Right cardiac atrium (tissue), 5 donors: ENCODE results near the gene SMTN. TPM values are rescaled to one million over a fixed set of nuclear protein-coding genes. Genes with fewer than 3 reads are reported as not detected.
A peak's percentile ranks its signal among the peaks of the same experiment; 100 is the strongest.

Experiments used
- ATAC-seq, 2 donors: fragments of 200-7000 bp; cut with Tn5 transposase; one replicate each; pipeline versions ENCODE4 v1.8.0 to v1.9.1; 2020; ENCODE audit warnings: moderate library complexity in 2 of 2, mild to moderate bottlenecking in 1 of 2
- DNase-seq, 3 donors: peaks; one replicate each; pipeline ENCODE4 v3.0.0-alpha.2; 2020
- H3K27ac ChIP-seq: one replicate; pipeline ENCODE4 v1.5.1; 2013; ENCODE audit warnings: mild to moderate bottlenecking, low read length, control low read depth, moderate library complexity
- H3K27me3 ChIP-seq: one replicate; pipeline ENCODE4 v1.6.1; 2013; ENCODE audit not compliant: control insufficient read depth, insufficient read depth
- H3K4me1 ChIP-seq: one replicate; pipeline ENCODE4 v1.6.1; 2013; ENCODE audit warnings: low read length; ENCODE audit not compliant: control insufficient read depth, insufficient read depth
- H3K4me3 ChIP-seq: one replicate; pipeline ENCODE4 v1.5.1; 2013; ENCODE audit warnings: low read length, control low read depth
- H3K9me3 ChIP-seq: one replicate; pipeline ENCODE4 v1.6.1; 2013; ENCODE audit warnings: low read length; ENCODE audit not compliant: control insufficient read depth
- WGBS: extraction: QIAGEN DNeasy Blood & Tissue Kit; methylation state at CpG from one replicate; pipeline ENCODE4 v1.1.7; 2013; 5-methylcytosine and 5-hydroxymethylcytosine counted together
- intact Hi-C, 4 donors: fragments of 100-400 bp; cut with DNase I; formaldehyde crosslinking; loops; one replicate each; pipeline versions ENCODE4 v1.11.0 to v1.14.0; 2022 to 2023
- polyA plus RNA-seq: library from polyadenylated mRNA; stranded (reverse); fragments of 200-250 nt; gene quantifications from one replicate; pipeline ENCODE4 v1.2.3, GENCODE V29; 2013
- total RNA-seq, 4 donors: library from RNA; stranded (reverse); fragmentation: NEBNext Ultra II Directional; extraction: Animal tissue kit (Norgen Biotek cat#: 25700); gene quantifications; one replicate each; pipeline ENCODE4 v1.2.1, GENCODE V29; 2021
- donor health status: healthy with polysubstance abuse.
- donor health status: DM: no; HTN: yes; CAD: no.
- donor health status: DM: no; HTN: no; CAD: no.
- donor health status: DM: no; HTN: yes; CAD: no; lungs with severe emphysema.
- donor health status: DM: yes; HTN: yes; CAD: no.

SMTN gene
- total and polyA plus RNA-seq, 5 donors: 156 to 233 (median 211) TPM

DNA sequence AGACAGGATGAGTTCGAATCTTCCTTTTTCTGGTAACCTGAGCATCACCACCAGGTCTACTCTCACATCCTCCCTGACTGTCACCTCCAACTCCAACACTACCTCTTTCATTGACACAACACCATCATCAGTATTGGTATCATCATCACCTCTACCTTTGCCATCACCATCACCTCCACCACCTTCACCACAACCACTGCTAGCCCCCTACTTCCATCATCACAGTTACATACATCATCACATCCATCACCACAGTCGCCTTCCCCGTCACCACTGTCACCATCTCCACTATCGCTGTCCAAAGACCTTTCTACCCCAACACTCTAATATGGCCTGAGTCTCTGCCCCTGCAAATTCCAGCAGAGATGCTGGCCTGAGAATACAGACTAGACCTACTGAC lies 40.3 kb downstream of the SMTN start:
- WGBS: 91% methylated on average over 4 of the region's 4 CpGs
- H3K4me3 ChIP-seq: no peak overlapping the region
- peak overlapping the region; percentile 91 for H3K27ac ChIP-seq
- intact Hi-C loops: no loop called here
- peaks cover 9% of the 10 kb centered on the region for H3K4me1 ChIP-seq
- ATAC-seq (no peak), DNase-seq (no peak)
- no peaks in the 10 kb centered on the region for H3K9me3 ChIP-seq
- H3K27me3 ChIP-seq: no peaks in the 10 kb centered on the region

DNA sequence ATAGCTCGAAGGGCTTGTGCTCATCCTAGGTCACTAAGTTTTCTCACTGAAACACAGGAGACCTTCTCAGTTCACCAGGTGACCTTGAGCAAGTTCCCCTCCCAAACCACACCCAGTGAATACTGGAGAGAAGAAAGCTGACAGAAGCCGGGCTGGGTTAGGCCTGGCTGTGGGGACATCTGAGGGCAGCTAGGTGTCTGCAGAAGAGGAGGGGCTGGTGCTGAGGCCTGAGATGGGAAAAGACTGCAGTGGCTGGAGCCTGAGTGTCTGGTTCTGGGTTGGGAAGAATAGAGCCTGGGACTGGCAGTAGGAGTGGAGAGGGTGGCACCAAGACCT lies 41.0 kb downstream of the SMTN start:
- Histone ChIP-seq H3K27ac (peak overlapping the region; percentile 91), H3K9me3 (no peaks in the 10 kb centered on the region), H3K4me3 (no peak overlapping the region), H3K4me1 (peaks cover 9% of the 10 kb centered on the region), H3K27me3 (no peaks in the 10 kb centered on the region)
- intact Hi-C loops: no loop called here
- ATAC-seq: peak; percentile 55 to 66
- no peak for DNase-seq
- WGBS: 65% methylated on average over 2 of the region's 2 CpGs

DNA sequence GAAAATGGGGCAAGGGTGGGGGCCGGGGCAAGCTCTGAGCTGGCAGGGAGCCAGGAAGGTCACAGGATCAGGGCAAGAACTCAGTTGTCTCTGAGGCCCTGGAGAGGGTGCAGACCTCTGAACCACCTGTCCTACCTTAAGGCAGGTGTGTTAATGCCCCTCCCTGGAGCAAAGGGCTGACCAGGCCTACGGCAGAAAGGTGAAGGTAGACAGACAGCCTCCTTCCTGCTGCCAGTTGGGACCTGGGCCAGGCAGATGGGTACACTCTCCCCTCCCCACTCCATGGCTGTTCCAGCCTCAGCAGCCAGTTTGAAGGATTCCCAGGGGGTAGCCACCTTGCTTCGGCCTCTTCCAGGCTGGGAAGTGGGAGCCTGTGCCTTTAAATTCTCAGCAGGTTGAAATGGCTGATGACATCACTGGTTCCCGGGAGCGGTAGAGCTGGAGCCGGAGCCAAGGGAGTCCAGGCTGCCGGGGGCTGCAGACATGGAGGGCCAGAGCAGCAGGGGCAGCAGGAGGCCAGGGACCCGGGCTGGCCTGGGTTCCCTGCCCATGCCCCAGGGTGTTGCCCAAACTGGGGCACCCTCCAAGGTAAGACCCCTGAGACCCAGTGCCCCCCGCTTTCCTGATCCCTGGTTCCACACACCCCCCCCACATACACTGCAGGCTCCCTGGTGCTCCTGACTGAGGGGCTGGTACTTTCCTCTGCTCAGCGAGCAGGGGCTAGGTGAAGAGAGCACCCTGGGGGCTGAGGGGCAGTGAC lies 41.6 kb downstream of the SMTN start, which contains the start of gene INPP5J:
TSS of gene INPP5J (plus strand) at position 435 of the 760 bp plus-strand sequence. CDS start at position 484, 49 bp downstream.
- ATAC-seq (peak; percentile 73), DNase-seq (peak; percentile 57 to 83 (median 80))
- H3K27ac ChIP-seq: peak within 1 kb of the TSS; percentile 91
- intact Hi-C loops: no loop called here
- H3K4me3 ChIP-seq: peak within 1 kb of the TSS; percentile 21
- no peaks in the 10 kb centered on the region for H3K9me3 ChIP-seq
- WGBS: 16% methylated on average over 10 of the region's 10 CpGs
- peaks cover 9% of the 10 kb centered on the region for H3K4me1 ChIP-seq
- no peaks in the 10 kb centered on the region for H3K27me3 ChIP-seq

DNA sequence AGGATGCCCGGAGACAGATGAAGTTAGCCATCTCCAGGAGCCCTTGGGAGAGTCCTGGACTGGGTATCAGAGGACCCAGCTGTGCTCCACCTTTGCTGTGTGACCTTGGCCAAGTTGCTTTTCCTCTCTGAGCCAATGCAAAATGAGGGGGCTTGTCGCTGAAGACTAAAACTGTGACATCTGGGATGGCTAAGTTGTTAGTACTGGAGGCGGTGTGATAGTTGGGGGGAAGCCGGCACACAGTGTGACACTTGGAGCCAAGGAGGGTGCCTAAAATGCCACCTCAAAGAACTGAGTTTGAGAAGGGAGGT lies 42.1 kb downstream of the SMTN start:
- Histone ChIP-seq H3K27ac (peak overlapping the region; percentile 91), H3K4me1 (peaks cover 6% of the 10 kb centered on the region), H3K4me3 (peak overlapping the region; percentile 21), H3K27me3 (no peaks in the 10 kb centered on the region), H3K9me3 (no peaks in the 10 kb centered on the region)
- 55% methylated on average over 4 of the region's 4 CpGs for WGBS
- DNase-seq: no peak
- intact Hi-C loops: no loop called here
- ATAC-seq: no peak

DNA sequence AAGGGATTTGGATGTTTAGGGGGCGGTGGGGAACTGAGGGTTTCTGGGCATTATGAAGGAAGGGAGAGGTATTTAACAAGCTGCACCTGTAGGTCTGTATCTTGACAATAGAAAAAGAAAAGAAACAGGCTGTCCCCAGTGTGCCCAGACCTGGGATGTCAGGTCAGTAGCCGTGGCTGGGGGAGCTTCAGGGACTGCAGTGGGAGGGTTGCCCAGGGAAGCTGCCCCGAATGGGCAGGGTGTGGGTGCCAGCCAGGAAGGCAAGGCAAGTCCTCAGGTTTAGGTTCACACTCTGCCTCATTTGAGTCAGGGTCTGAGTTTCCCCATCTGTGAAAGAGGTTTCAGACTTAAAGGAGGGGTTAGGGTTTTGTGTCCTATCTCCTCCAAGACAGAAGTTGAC lies 43.2 kb downstream of the SMTN start:
- no peaks in the 10 kb centered on the region for H3K9me3 ChIP-seq
- WGBS: 58% methylated on average over 3 of the region's 3 CpGs
- no peak overlapping the region for H3K27ac ChIP-seq
- intact Hi-C loops: no loop called here
- no peak overlapping the region for H3K4me3 ChIP-seq
- no peak for ATAC-seq
- H3K4me1 ChIP-seq: peaks cover 6% of the 10 kb centered on the region
- no peaks in the 10 kb centered on the region for H3K27me3 ChIP-seq
- DNase-seq: no peak

DNA sequence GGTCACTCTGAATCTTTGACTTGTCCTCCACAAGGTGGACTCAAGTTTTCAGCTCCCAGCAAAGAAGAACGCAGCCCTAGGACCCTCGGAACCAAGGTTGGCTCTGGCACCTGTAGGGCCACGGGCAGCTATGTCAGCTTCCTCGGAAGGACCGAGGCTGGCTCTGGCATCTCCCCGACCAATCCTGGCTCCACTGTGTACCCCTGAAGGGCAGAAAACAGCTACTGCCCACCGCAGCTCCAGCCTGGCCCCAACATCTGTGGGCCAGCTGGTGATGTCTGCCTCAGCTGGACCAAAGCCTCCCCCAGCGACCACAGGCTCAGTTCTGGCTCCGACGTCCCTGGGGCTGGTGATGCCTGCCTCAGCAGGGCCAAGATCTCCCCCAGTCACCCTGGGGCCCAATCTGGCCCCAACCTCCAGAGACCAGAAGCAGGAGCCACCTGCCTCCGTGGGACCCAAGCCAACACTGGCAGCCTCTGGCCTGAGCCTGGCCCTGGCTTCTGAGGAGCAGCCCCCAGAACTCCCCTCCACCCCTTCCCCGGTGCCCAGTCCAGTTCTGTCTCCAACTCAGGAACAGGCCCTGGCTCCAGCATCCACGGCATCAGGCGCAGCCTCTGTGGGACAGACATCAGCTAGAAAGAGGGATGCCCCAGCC lies 43.8 kb downstream of the SMTN start:
- DNase-seq (peak in 1 of 3 donors; percentile 18), ATAC-seq (no peak)
- peaks cover 6% of the 10 kb centered on the region for H3K4me1 ChIP-seq
- no peak overlapping the region for H3K4me3 ChIP-seq
- 75% methylated on average over 14 of the region's 14 CpGs for WGBS
- no peaks in the 10 kb centered on the region for H3K27me3 ChIP-seq
- no peaks in the 10 kb centered on the region for H3K9me3 ChIP-seq
- no peak overlapping the region for H3K27ac ChIP-seq
- intact Hi-C loops: no loop called here

DNA sequence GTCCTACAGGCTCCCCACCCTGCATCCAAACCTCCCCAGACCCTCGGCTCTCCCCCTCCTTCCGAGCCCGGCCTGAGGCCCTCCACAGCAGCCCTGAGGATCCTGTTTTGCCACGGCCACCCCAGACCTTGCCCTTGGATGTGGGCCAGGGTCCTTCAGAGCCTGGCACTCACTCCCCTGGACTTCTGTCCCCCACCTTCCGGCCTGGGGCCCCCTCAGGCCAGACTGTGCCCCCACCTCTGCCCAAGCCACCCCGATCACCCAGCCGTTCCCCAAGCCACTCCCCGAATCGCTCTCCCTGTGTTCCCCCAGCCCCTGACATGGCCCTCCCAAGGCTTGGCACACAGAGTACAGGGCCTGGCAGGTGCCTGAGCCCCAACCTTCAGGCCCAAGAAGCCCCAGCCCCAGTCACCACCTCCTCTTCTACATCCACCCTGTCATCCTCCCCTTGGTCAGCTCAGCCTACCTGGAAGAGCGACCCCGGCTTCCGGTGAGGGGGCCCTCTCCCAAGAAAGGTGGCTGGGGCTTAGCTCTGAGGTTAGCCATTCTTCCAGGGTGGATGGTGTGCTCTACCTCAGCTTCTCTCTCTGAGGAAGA lies 44.5 kb downstream of the SMTN start:
- peak in 1 of 3 donors; percentile 23 for DNase-seq
- no peak for ATAC-seq
- 83% methylated on average over 12 of the region's 12 CpGs for WGBS
- Histone ChIP-seq H3K27ac (no peak overlapping the region), H3K9me3 (no peaks in the 10 kb centered on the region), H3K4me3 (no peak overlapping the region), H3K27me3 (no peaks in the 10 kb centered on the region), H3K4me1 (peaks cover 6% of the 10 kb centered on the region)
- intact Hi-C loops: no loop called here

DNA sequence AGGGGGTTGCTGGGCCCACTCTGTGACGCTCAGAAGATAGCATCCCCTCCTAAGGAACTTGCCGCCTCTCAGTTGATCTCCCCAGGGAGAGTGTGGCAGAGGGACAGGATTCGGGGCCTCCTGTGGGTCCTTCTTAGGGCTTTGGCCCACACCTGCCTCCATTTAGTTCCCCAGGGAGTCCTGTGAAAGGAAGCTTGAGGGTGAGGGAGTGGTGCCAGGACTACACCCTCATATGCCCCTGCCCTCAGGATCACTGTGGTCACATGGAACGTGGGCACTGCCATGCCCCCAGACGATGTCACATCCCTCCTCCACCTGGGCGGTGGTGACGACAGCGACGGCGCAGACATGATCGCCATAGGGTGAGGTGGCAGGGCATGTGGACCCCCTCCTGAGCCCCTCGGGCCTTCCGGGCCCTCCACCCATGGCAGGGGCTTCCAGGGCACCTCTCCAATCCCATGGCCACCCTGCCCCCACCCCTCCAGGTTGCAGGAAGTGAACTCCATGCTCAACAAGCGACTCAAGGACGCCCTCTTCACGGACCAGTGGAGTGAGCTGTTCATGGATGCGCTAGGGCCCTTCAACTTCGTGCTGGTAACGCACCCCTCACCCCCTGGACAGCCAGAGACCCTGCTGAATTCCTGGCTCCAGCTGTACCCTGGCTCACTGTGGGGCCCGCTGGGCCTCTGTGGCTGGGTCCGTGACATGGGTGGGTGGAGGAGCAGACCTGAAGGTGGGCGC lies 45.2 kb downstream of the SMTN start:
- Histone ChIP-seq H3K27ac (no peak overlapping the region), H3K9me3 (no peaks in the 10 kb centered on the region), H3K4me1 (peaks cover 6% of the 10 kb centered on the region), H3K4me3 (no peak overlapping the region), H3K27me3 (no peaks in the 10 kb centered on the region)
- intact Hi-C loops: no loop called here
- 90% methylated on average over 22 of the region's 22 CpGs for WGBS
- no peak for DNase-seq
- ATAC-seq: no peak

DNA sequence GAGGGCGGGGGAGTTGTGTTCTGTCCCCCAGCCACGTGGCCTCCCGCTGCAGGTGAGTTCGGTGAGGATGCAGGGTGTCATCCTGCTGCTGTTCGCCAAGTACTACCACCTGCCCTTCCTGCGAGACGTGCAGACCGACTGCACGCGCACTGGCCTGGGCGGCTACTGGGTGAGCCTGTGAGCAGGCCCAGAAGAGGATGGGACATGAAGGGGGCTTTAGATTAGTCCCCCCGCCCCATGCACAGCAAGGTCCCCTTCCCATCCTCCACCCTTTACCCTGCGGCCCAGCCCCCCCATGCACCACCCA lies 45.7 kb downstream of the SMTN start:
- intact Hi-C loops: no loop called here
- H3K4me1 ChIP-seq: peaks cover 6% of the 10 kb centered on the region
- H3K27ac ChIP-seq: no peak overlapping the region
- no peak overlapping the region for H3K4me3 ChIP-seq
- ATAC-seq (no peak), DNase-seq (peak in 1 of 3 donors; percentile 42)
- 79% methylated on average over 13 of the region's 13 CpGs for WGBS
- H3K9me3 ChIP-seq: no peaks in the 10 kb centered on the region
- H3K27me3 ChIP-seq: no peaks in the 10 kb centered on the region

DNA sequence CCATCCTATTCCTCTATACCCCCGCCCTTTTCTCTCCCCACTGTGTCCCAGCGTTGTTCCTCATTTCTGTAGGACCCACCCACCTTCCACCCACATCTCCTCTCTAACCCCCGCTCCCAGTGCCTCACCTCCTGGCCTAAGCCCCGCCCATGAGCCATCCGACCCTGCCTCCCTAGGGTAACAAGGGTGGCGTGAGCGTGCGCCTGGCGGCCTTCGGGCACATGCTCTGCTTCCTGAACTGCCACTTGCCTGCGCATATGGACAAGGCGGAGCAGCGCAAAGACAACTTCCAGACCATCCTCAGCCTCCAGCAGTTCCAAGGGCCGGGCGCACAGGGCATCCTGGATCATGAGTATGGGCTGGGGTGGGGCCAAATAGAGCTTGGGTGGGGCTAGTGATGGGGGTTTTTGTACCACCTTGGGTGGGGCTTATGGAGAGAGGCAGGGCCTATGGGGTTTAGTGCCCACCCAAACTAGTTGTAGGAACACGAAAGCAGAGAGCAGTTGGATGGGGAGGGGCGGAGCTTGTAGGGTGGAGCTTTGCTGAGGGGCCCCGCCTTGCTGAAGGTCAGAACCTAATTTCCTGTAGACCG lies 46.2 kb downstream of the SMTN start:
- intact Hi-C loops: no loop called here
- H3K27ac ChIP-seq: no peak overlapping the region
- DNase-seq (no peak), ATAC-seq (no peak)
- 56% methylated on average over 19 of the region's 19 CpGs for WGBS
- H3K4me1 ChIP-seq: peaks cover 4% of the 10 kb centered on the region
- no peaks in the 10 kb centered on the region for H3K9me3 ChIP-seq
- H3K4me3 ChIP-seq: no peak overlapping the region
- H3K27me3 ChIP-seq: no peaks in the 10 kb centered on the region

DNA sequence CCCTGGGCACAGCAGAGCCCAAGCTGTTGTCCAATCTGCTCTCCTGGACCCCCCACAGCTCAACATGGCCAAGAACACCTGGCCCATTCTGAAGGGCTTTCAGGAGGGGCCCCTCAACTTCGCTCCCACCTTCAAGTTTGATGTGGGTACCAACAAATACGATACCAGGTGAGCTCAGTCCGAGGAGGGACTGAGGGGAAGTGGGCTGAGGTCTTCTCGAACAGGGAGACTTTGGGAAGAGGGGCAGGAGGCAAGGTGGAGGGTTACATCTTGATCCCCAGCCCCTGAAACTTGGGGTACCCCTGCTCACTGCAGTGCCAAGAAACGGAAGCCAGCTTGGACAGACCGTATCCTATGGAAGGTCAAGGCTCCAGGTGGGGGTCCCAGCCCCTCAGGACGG lies 47.0 kb downstream of the SMTN start:
- ATAC-seq: no peak
- Histone ChIP-seq H3K27me3 (no peaks in the 10 kb centered on the region), H3K4me3 (no peak overlapping the region), H3K27ac (no peak overlapping the region), H3K4me1 (no peaks in the 10 kb centered on the region), H3K9me3 (no peaks in the 10 kb centered on the region)
- 93% methylated on average over 7 of the region's 7 CpGs for WGBS
- no peak for DNase-seq
- intact Hi-C loops: no loop called here
